ENCODE results near the gene STEAP1.
A peak's percentile ranks its signal among the peaks of the same experiment; 100 is the strongest.

STEAP1 gene

DNA sequence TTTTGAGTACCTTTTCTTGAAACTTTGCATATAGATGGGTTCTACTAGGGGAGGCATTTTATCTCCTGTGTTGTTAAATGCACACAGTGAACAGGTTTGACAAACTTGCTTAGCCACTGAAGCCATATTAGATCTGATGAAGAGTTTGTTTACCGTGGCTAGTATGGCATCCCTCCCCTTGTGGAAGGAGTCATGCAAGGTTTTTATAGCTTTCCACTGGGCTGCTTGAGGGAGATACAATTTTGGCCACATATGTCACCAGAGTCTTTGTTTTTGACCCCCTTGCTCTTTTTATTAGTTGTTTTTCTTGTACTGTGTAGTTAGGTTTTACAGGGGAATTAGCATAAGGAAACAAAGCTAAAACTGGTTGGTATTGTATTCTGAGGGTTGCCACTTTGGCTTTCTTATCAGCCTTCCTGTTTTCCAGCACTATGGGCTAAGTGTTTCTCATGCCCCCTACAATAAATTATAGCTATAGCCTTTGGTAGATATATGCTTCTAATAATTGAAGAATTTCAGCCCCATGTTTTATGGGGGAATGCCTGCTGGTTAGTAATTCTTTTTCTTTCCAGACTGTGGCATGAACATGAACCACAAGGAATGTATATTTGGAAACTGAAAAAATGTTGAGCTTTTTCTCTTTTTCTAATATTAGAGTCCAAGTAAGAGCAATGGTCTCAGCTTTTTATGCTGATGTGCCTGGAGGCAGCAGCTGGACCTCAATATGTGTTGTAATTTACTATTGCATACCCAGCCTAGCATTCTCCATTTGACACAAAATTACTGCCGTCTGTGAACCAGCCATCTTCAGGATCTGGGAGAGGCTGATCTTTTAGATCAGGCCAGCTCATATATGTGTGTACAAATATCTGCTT lies 38.8 kb downstream of the STEAP1 start:
- DNase-seq (ENCODE audit: insufficient read length, low spot score) (no peak), FAIRE-seq (no peak)
- no peak for TF ChIP-seq SPI1 (IDR thresholded peaks at IDR 0.05; ENCODE audit: low read depth, low read length)
- no peak for TF ChIP-seq POLR2A (IDR thresholded peaks at IDR 0.05; ENCODE audit: low read depth, low read length)
- no peak for TF ChIP-seq POU2F2 (IDR thresholded peaks at IDR 0.05; ENCODE audit: low read depth, low read length)
- TF ChIP-seq TAF1 (IDR thresholded peaks at IDR 0.05; ENCODE audit: low read depth, low read length), result no peak

DNA sequence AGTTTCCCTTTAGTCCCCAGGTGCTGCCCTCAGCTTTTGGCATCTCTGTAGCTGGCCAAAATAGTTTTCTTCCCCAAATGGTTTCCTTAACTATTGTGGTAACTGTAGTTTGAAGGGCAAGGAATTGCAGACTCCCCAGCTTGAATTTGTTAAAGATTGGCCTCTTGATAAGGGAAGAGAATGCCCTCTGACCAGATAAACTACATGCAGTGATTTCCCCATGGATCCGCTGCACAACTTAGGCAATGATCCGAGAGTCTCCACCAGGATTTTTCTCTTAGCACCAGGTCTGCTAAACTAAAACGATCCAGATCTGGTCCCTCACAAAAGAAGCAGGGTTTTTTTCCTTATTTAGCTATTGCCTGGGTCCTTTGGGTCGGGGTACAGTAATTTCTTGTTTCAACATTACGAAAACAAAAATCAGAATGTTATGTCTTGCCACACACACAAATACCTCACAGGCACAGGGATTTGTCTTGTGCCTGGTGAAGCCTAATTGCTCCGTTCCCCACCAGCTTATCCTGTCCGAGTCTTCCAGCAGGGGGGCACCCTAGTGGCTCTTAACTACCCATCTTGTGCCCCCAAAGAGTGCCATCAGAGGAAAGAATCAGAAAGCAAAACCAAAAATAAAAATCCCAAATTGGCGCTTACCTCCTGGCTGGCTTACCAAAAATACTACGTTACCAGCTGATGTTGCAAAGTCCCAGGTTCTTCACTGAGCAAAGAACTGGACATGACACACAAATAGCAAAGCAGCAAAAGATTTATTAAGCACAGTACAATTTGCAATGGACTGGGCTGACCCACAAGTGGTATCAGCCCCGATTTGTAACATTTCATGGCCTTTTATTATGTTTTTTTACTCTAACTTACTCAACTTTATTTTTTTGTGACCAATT lies 40.9 kb downstream of the STEAP1 start:
- DNase-seq (ENCODE audit: insufficient read length, low spot score), result no peak
- FAIRE-seq, result no peak
- TF ChIP-seq POU2F2 (IDR thresholded peaks at IDR 0.05; ENCODE audit: low read depth, low read length), result no peak
- TF ChIP-seq POLR2A (IDR thresholded peaks at IDR 0.05; ENCODE audit: low read depth, low read length), result no peak
- no peak for TF ChIP-seq TAF1 (IDR thresholded peaks at IDR 0.05; ENCODE audit: low read depth, low read length)
- TF ChIP-seq SPI1 (IDR thresholded peaks at IDR 0.05; ENCODE audit: low read depth, low read length), result no peak
- TF ChIP-seq PAX5 (IDR thresholded peaks at IDR 0.05; ENCODE audit: insufficient read depth, low read length, severe bottlenecking), result no peak
- no peak for TF ChIP-seq POLR2AphosphoS5 (IDR thresholded peaks at IDR 0.05; ENCODE audit: low read depth, low read length)

DNA sequence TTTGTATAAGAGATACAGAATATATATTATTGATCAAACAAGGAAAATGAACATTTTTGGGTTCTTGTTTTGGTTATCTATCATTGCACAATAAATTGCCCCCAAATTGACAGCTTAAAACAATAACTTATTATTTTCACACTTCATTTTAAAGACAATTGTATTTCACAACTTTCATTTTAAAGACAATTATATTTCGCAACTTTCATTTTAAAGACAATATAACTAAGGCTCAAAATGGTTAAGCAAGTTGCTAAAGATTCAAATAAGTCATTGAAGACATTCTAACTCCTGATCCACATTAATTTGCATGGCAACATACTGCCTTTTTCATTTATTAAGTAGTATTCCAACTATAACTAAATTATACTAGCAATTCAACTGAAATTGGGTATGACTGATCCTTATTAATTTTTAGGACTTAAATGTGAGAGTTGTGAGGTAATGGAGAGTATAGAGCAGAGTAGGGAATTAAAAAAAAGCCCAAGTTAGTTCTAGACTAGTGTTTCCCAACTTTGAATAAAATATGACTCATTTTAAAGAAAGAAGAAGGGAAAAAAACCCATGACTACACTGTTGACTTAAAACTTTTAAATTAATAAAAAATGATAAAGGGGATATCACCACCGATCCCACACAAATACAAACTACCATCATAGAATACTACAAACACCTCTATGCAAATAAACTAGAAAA lies 47.4 kb downstream of the STEAP1 start:
- FAIRE-seq (no peak), DNase-seq (ENCODE audit: insufficient read length, low spot score) (no peak)
- TF ChIP-seq PAX5 (IDR thresholded peaks at IDR 0.05; ENCODE audit: insufficient read depth, low read length, severe bottlenecking), result no peak
- no peak for TF ChIP-seq POLR2AphosphoS5 (IDR thresholded peaks at IDR 0.05; ENCODE audit: low read depth, low read length)
- no peak for TF ChIP-seq TAF1 (IDR thresholded peaks at IDR 0.05; ENCODE audit: low read depth, low read length)
- no peak for TF ChIP-seq SPI1 (IDR thresholded peaks at IDR 0.05; ENCODE audit: low read depth, low read length)
- no peak for TF ChIP-seq POLR2A (IDR thresholded peaks at IDR 0.05; ENCODE audit: low read depth, low read length)
- no peak for TF ChIP-seq POU2F2 (IDR thresholded peaks at IDR 0.05; ENCODE audit: low read depth, low read length)

DNA sequence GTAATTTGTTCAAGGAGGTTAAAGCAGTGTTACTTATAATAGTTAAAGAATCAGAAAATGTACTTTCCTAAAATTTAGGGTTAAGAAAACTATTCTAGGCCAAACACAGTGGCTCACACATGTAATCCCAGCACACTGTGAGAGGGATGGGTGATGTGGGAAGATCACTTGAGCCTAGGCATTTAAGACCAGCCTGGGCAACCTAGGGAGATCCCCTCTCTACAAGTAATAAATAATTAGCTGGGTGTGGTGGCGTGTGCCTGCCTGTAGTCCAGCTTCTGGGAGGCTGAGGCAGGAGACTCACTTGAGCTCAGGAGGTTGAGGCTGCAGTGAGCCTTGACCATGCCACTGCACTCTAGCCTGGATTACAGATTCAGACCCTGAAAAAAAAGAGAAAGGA lies 53.7 kb downstream of the STEAP1 start:
- DNase-seq (ENCODE audit: insufficient read length, low spot score) (no peak), FAIRE-seq (no peak)
- TF ChIP-seq POLR2A (IDR thresholded peaks at IDR 0.05; ENCODE audit: low read depth, low read length) (no peak), SPI1 (IDR thresholded peaks at IDR 0.05; ENCODE audit: low read depth, low read length) (no peak), TAF1 (IDR thresholded peaks at IDR 0.05; ENCODE audit: low read depth, low read length) (no peak), POLR2AphosphoS5 (IDR thresholded peaks at IDR 0.05; ENCODE audit: low read depth, low read length) (no peak), PAX5 (IDR thresholded peaks at IDR 0.05; ENCODE audit: insufficient read depth, low read length, severe bottlenecking) (no peak)

DNA sequence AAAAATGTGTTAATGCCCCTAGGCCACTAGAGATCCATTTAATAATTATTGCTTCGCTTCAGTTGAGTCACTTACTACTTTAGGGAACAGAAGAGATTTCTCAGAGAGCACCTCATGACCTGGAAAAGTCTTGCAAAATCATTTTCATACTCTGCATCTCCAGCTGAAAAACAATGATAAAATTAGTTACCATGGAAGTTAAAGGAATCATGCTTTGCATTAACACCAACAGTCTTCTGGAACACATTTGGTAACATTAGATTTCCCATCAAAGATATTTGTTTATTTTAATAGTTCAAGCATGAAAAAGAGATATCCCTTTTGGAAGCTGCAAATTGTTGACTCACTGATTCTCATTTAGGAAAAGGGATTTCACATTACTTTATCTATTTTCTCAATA lies 55.5 kb downstream of the STEAP1 start:
- FAIRE-seq (no peak), DNase-seq (ENCODE audit: insufficient read length, low spot score) (no peak)
- TF ChIP-seq PAX5 (IDR thresholded peaks at IDR 0.05; ENCODE audit: insufficient read depth, low read length, severe bottlenecking) (no peak), POLR2AphosphoS5 (IDR thresholded peaks at IDR 0.05; ENCODE audit: low read depth, low read length) (no peak), POLR2A (IDR thresholded peaks at IDR 0.05; ENCODE audit: low read depth, low read length) (no peak), TAF1 (IDR thresholded peaks at IDR 0.05; ENCODE audit: low read depth, low read length) (no peak), POU2F2 (IDR thresholded peaks at IDR 0.05; ENCODE audit: low read depth, low read length) (no peak), SPI1 (IDR thresholded peaks at IDR 0.05; ENCODE audit: low read depth, low read length) (no peak)

DNA sequence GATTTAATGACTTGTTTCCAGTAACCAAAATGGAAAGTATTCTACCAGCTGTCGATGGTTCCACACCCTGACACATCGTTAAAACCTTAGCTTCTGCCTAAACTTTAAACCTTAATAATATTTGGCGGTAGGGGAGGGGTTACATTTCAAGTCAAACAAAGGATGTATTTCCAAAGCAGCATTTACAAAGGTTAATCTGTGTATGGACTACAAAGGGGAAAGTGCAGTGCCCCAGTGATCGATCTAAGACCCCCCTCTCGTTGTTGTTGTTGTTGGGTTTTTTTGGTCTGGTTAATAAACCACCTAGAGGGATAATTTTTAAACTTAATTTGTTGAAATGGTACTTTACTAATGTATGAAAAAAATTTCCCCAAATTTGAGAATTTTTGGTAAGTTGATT lies 56.2 kb downstream of the STEAP1 start:
- TF ChIP-seq TAF1 (IDR thresholded peaks at IDR 0.05; ENCODE audit: low read depth, low read length), result no peak
- no peak for TF ChIP-seq POLR2A (IDR thresholded peaks at IDR 0.05; ENCODE audit: low read depth, low read length)
- TF ChIP-seq PAX5 (IDR thresholded peaks at IDR 0.05; ENCODE audit: insufficient read depth, low read length, severe bottlenecking), result no peak
- no peak for TF ChIP-seq SPI1 (IDR thresholded peaks at IDR 0.05; ENCODE audit: low read depth, low read length)
- TF ChIP-seq POU2F2 (IDR thresholded peaks at IDR 0.05; ENCODE audit: low read depth, low read length), result no peak
- TF ChIP-seq POLR2AphosphoS5 (IDR thresholded peaks at IDR 0.05; ENCODE audit: low read depth, low read length), result no peak
- no peak for DNase-seq (ENCODE audit: insufficient read length, low spot score)
- no peak for FAIRE-seq

DNA sequence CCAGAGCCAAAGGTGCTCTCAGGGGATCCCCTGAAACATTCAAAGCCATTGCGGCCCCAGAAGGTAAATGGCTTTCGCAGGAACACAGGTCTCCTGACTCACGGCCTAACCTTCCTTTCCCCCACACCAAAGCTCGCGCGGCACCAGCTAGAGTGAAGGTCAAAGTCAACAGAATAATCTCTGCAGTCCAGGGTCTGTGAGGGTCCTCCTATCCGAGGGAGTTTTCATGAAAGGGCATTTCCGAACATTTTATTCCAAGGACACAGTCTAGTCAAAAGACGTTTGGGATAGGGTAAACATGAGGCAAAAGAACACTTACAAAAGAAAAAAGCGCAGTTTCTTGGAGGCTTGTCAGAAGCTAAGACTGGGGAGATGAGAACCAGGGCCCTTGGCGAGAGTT lies 56.7 kb downstream of the STEAP1 start:
- DNase-seq (ENCODE audit: insufficient read length, low spot score) (no peak), FAIRE-seq (no peak)
- TF ChIP-seq POLR2A (IDR thresholded peaks at IDR 0.05; ENCODE audit: low read depth, low read length), result no peak
- TF ChIP-seq TAF1 (IDR thresholded peaks at IDR 0.05; ENCODE audit: low read depth, low read length), result no peak

DNA sequence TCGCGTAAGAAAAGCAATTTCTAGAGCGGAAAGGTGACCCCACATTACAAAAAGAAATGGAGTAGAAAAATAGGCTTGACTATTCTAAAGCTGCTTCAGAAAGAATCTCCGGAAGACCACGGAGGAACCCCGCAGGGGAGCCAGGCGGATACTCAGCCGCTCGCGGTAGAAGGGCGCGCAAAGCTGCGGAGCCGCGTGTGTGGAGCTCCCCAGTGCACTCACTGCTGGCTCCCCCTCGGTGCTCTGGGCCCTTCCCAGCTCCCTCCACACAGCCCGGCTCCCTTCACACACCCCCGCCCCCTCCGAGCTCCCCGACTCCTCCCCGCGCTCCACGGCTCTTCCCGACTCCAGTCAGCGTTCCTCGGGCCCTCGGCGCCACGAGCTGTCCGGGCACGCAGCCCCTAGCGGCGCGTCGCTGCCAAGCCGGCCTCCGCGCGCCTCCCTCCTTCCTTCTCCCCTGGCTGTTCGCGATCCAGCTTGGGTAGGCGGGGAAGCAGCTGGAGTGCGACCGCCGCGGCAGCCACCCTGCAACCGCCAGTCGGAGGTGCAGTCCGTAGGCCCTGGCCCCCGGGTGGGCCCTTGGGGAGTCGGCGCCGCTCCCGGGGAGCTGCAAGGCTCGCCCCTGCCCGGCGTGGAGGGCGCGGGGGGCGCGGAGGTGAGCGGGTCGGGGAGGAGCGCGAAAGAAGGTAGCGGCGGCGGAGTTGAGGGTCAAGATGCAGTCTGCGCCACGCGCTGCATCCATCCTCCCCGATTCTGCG lies 57.3 kb downstream of the STEAP1 start, which contains the start of gene STEAP2:
TSS of gene STEAP2 (plus strand) at position 350 of the 758 bp plus-strand sequence. CDS start 13,343 bp downstream, outside the sequence.
- FAIRE-seq (no peak), DNase-seq (ENCODE audit: insufficient read length, low spot score) (peak; percentile 42)
- TF ChIP-seq POLR2AphosphoS5 (IDR thresholded peaks at IDR 0.05; ENCODE audit: low read depth, low read length) (no peak), TAF1 (IDR thresholded peaks at IDR 0.05; ENCODE audit: low read depth, low read length) (no peak), POU2F2 (IDR thresholded peaks at IDR 0.05; ENCODE audit: low read depth, low read length) (no peak), PAX5 (IDR thresholded peaks at IDR 0.05; ENCODE audit: insufficient read depth, low read length, severe bottlenecking) (no peak), SPI1 (IDR thresholded peaks at IDR 0.05; ENCODE audit: low read depth, low read length) (no peak), POLR2A (IDR thresholded peaks at IDR 0.05; ENCODE audit: low read depth, low read length) (no peak)
